Measurements from ENCODE around the gene SLC25A12. TPM values are rescaled to one million over a fixed set of nuclear protein-coding genes. Genes with fewer than 3 reads are reported as not detected.

SLC25A12 gene, protein sequence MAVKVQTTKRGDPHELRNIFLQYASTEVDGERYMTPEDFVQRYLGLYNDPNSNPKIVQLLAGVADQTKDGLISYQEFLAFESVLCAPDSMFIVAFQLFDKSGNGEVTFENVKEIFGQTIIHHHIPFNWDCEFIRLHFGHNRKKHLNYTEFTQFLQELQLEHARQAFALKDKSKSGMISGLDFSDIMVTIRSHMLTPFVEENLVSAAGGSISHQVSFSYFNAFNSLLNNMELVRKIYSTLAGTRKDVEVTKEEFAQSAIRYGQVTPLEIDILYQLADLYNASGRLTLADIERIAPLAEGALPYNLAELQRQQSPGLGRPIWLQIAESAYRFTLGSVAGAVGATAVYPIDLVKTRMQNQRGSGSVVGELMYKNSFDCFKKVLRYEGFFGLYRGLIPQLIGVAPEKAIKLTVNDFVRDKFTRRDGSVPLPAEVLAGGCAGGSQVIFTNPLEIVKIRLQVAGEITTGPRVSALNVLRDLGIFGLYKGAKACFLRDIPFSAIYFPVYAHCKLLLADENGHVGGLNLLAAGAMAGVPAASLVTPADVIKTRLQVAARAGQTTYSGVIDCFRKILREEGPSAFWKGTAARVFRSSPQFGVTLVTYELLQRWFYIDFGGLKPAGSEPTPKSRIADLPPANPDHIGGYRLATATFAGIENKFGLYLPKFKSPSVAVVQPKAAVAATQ
- 10 to 100 TPM; 18.5 to 37.4 (median 24.9) TPM for total RNA-seq

DNA sequence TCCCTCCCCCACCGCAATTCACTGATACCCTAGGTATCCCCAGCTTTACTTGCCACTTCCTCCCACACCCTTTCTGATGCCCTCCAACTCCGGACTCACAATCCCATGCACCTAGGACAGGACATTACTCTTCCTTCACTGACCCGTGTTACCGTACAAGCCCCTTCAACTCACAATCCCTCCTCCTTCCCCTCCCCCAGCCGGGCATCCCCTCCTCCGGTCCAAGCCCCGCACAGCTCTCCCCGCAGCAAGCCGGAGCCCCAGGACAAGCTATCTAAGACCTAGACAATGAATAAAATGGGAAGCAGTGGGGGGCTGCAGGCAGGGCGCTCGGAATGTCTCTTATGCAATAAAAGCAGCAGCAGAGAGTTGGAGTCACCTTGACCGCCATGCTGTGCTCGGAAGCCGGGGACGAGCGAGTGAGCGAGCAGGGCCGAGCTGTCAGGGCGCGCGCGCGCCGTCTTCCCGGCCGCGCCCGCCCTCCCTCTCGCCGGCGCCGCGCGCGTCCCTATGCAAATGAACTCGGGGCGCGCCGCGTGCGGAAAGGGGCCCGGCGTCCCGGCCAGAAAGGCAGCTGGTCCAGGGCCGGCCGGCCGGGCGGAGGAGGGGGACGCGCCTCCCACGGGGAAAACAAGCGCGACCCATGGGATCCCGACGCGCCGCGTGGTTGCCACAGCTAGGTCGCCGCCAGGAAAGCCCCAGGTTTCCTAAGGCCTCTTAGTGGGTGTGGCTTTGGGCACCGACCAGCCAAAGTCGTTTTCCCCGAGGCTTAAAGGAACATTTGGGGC lies at the start of gene SLC25A12:
TSS of gene SLC25A12 (minus strand) at position 421 of the 788 bp plus-strand sequence. CDS start at position 391, 30 bp downstream.
- peak within 1 kb of the TSS; percentile 82 for H3K4me3 ChIP-seq
- no peaks in the 10 kb centered on the region for H3K27me3 ChIP-seq
- TF ChIP-seq, protein P1, sequence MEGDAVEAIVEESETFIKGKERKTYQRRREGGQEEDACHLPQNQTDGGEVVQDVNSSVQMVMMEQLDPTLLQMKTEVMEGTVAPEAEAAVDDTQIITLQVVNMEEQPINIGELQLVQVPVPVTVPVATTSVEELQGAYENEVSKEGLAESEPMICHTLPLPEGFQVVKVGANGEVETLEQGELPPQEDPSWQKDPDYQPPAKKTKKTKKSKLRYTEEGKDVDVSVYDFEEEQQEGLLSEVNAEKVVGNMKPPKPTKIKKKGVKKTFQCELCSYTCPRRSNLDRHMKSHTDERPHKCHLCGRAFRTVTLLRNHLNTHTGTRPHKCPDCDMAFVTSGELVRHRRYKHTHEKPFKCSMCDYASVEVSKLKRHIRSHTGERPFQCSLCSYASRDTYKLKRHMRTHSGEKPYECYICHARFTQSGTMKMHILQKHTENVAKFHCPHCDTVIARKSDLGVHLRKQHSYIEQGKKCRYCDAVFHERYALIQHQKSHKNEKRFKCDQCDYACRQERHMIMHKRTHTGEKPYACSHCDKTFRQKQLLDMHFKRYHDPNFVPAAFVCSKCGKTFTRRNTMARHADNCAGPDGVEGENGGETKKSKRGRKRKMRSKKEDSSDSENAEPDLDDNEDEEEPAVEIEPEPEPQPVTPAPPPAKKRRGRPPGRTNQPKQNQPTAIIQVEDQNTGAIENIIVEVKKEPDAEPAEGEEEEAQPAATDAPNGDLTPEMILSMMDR (IDR thresholded peaks at IDR 0.05) = no peak
- TF ChIP-seq EP300 (IDR thresholded peaks at IDR 0.05) = no peak
- TF ChIP-seq POLR2A (IDR thresholded peaks at IDR 0.05) = peak in 1 of 2 donors; percentile 29
- no peak for TF ChIP-seq POLR2AphosphoS5 (IDR thresholded peaks at IDR 0.05)
- H3K27ac ChIP-seq = peak within 1 kb of the TSS; percentile 91
- no peaks in the 10 kb centered on the region for H3K9me3 ChIP-seq
- H3K4me1 ChIP-seq = peaks cover 18% of the 10 kb centered on the region
- WGBS = under 1% methylated on average over 47 of the region's 63 CpGs
- no peaks in the 10 kb centered on the region for H3K36me3 ChIP-seq
- peak; percentile 78 to 82 for DNase-seq (ENCODE audit: low spot score in 2 of 2)

DNA sequence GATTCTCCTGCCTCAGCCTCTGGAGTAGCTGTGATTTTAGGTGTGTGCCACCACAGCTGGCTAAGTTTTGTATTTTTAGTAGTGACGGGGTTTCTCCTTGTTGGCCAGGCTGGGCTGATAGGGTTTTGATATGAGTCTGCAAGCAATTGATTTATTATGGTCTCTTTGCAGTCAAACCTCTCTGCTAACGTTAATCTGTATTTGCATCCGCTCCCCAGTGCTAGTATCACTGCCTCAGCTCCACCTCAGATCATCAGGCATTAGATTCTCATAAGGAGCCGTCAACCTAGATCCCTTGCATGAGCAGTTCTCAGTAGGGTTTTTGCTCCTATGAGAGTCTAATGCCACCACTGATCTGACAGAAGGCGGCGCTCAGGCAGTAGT lies 47.3 kb upstream of the SLC25A12 start:
- no peak for DNase-seq (ENCODE audit: low spot score in 2 of 2)
- Histone ChIP-seq H3K36me3 (peaks cover 7% of the 10 kb centered on the region), H3K4me3 (no peak overlapping the region), H3K9me3 (no peaks in the 10 kb centered on the region), H3K4me1 (no peaks in the 10 kb centered on the region), H3K27ac (no peak overlapping the region), H3K27me3 (no peaks in the 10 kb centered on the region)
- TF ChIP-seq, protein P1 (IDR thresholded peaks at IDR 0.05) = no peak
- TF ChIP-seq POLR2AphosphoS5 (IDR thresholded peaks at IDR 0.05) = no peak
- no peak for TF ChIP-seq EP300 (IDR thresholded peaks at IDR 0.05)
- TF ChIP-seq POLR2A (IDR thresholded peaks at IDR 0.05) = no peak
- 95% methylated on average over 6 of the region's 6 CpGs for WGBS

DNA sequence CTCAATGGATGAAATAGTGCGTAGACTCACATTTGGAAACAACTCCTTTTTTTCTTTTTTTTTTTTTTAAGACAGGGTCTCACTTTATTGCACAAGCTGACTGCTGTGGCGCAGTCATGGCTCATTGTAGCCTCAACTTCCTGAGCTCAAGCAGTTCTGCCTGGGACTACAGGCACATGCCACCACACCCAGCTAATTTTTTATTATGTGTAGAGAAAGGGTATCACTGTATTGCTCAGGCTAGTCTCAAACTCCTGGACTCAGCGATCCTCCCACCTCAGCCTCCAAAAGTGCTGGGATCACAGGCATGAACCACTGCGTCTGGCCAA lies 45.7 kb upstream of the SLC25A12 start:
- H3K27me3 ChIP-seq = no peaks in the 10 kb centered on the region
- TF ChIP-seq POLR2A (IDR thresholded peaks at IDR 0.05) = no peak
- TF ChIP-seq POLR2AphosphoS5 (IDR thresholded peaks at IDR 0.05) = no peak
- TF ChIP-seq, protein P1 (IDR thresholded peaks at IDR 0.05) = no peak
- TF ChIP-seq EP300 (IDR thresholded peaks at IDR 0.05) = no peak
- WGBS = 93% methylated on average over 4 of the region's 4 CpGs

DNA sequence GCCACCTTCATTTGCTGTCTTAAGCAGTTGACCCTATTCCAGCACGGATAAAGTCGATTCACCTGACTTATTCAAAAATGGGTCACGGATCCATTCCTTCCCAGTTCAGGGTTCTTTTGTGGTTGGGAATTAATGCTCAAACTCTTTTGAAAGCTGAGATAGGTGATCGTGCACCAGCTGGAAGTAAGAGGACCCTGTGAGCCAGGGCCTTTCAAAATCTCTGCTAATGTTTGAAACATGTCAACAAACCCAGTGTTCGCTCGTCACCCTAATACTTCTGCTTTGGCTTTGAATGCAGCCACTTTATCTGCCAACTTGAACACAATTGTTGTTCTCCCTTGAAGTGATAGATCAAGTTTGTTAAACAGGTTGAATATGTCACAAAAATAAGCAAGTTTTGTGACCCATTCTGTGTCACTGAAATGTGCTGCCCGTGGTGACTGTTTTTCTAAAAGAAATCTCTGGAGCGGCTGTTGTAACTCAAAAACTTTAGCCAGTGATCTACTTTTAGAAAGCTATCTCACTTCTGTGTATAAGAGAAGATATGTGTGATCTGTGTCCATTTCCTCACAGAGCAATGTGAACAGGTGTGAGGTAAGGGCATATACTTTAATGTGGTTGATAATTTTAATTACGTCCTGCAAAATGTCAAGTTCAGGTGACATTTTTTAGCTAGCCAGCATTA lies 45.2 kb upstream of the SLC25A12 start:
- Histone ChIP-seq H3K27me3 (no peaks in the 10 kb centered on the region), H3K4me1 (no peaks in the 10 kb centered on the region), H3K9me3 (no peaks in the 10 kb centered on the region), H3K4me3 (no peak overlapping the region), H3K27ac (no peak overlapping the region), H3K36me3 (peaks cover 7% of the 10 kb centered on the region)
- no peak for DNase-seq (ENCODE audit: low spot score in 2 of 2)
- TF ChIP-seq EP300 (IDR thresholded peaks at IDR 0.05) = no peak
- TF ChIP-seq, protein P1 (IDR thresholded peaks at IDR 0.05) = no peak
- no peak for TF ChIP-seq POLR2AphosphoS5 (IDR thresholded peaks at IDR 0.05)
- no peak for TF ChIP-seq POLR2A (IDR thresholded peaks at IDR 0.05)
- WGBS = 95% methylated on average over 9 of the region's 9 CpGs

More for the DNA sequence above, 45.7 kb upstream of the SLC25A12 start:
- Histone ChIP-seq H3K9me3 (no peaks in the 10 kb centered on the region), H3K4me3 (no peak overlapping the region), H3K36me3 (peaks cover 7% of the 10 kb centered on the region), H3K27ac (no peak overlapping the region), H3K4me1 (no peaks in the 10 kb centered on the region)
- no peak for DNase-seq (ENCODE audit: low spot score in 2 of 2)

All from suprapubic skin (tissue), 4 donors.